ENCODE results near the gene SNX32.
"Not testable (repeated sequence)": the region's sequence is repeated elsewhere in the genome, so short reads cannot be mapped to it uniquely, and the experiment has no call there.

SNX32 gene

GRCh38 chr11:65886826-65887722, 53.3 kb downstream of the SNX32 start:
- Histone ChIP-seq H3K9ac (ENCODE audit: low read depth in 1 of 2, low read length in 2 of 2) (peak overlapping the region; percentile 73 to 82), H3K36me3 (ENCODE audit: control insufficient read depth in 1 of 2, insufficient read depth in 2 of 2, low read length in 2 of 2) (peaks cover 15 to 32% of the 10 kb centered on the region in 2 donors), H3K9me3 (ENCODE audit: control insufficient read depth in 1 of 2, low read length in 2 of 2) (no peaks in the 10 kb centered on the region), H3K4me1 (ENCODE audit: control insufficient read depth in 1 of 2, insufficient read depth in 2 of 2, low read length in 2 of 2) (peaks cover 45 to 56% of the 10 kb centered on the region in 2 donors), H3K27me3 (ENCODE audit: control insufficient read depth in 1 of 2, insufficient read depth in 2 of 2, low read length in 2 of 2) (peaks cover 0 to 3% of the 10 kb centered on the region in 2 donors), H3K4me3 (ENCODE audit: low read depth in 1 of 2, low read length in 2 of 2) (peak overlapping the region; percentile 81 to 85), H3K27ac (ENCODE audit: low read depth, low read length) (peak overlapping the region; percentile 91)

GRCh38 chr11:65887723-65888162, 54.0 kb downstream of the SNX32 start:
- Histone ChIP-seq H3K9ac (ENCODE audit: low read depth in 1 of 2, low read length in 2 of 2) (peak overlapping the region; percentile 73 to 82), H3K4me1 (ENCODE audit: control insufficient read depth in 1 of 2, insufficient read depth in 2 of 2, low read length in 2 of 2) (peaks cover 46 to 63% of the 10 kb centered on the region in 2 donors), H3K9me3 (ENCODE audit: control insufficient read depth in 1 of 2, low read length in 2 of 2) (no peaks in the 10 kb centered on the region), H3K27me3 (ENCODE audit: control insufficient read depth in 1 of 2, insufficient read depth in 2 of 2, low read length in 2 of 2) (peaks cover 0 to 3% of the 10 kb centered on the region in 2 donors), H3K4me3 (ENCODE audit: low read depth in 1 of 2, low read length in 2 of 2) (peak overlapping the region; percentile 81 to 85), H3K27ac (ENCODE audit: low read depth, low read length) (peak overlapping the region; percentile 91), H3K36me3 (ENCODE audit: control insufficient read depth in 1 of 2, insufficient read depth in 2 of 2, low read length in 2 of 2) (peaks cover 15 to 26% of the 10 kb centered on the region in 2 donors)

- Histone ChIP-seq H3K36me3 (ENCODE audit: control insufficient read depth in 1 of 2, insufficient read depth in 2 of 2, low read length in 2 of 2) (peaks cover 10 to 22% of the 10 kb centered on the region in 2 donors), H3K4me1 (ENCODE audit: control insufficient read depth in 1 of 2, insufficient read depth in 2 of 2, low read length in 2 of 2) (peaks cover 50 to 66% of the 10 kb centered on the region in 2 donors), H3K4me3 (ENCODE audit: low read depth in 1 of 2, low read length in 2 of 2) (peak within 1 kb of the TSS; percentile 81 to 85), H3K27ac (ENCODE audit: low read depth, low read length) (peak within 1 kb of the TSS; percentile 91), H3K9ac (ENCODE audit: low read depth in 1 of 2, low read length in 2 of 2) (peak within 1 kb of the TSS; percentile 73 to 90), H3K9me3 (ENCODE audit: control insufficient read depth in 1 of 2, low read length in 2 of 2) (no peaks in the 10 kb centered on the region), H3K27me3 (ENCODE audit: control insufficient read depth in 1 of 2, insufficient read depth in 2 of 2, low read length in 2 of 2) (peaks cover 0 to 3% of the 10 kb centered on the region in 2 donors)
These were observed 54.5 kb downstream of the SNX32 start, which contains the start of gene FIBP for GRCh38 chr11:65888163-65888814. FIBP (minus strand) TSS chr11:65888471; CDS start chr11:65888418, 53 bp downstream.

- Histone ChIP-seq H3K36me3 (ENCODE audit: control insufficient read depth in 1 of 2, insufficient read depth in 2 of 2, low read length in 2 of 2) (peaks cover 0 to 5% of the 10 kb centered on the region in 2 donors), H3K4me1 (ENCODE audit: control insufficient read depth in 1 of 2, insufficient read depth in 2 of 2, low read length in 2 of 2) (peaks cover 45 to 69% of the 10 kb centered on the region in 2 donors), H3K9me3 (ENCODE audit: control insufficient read depth in 1 of 2, low read length in 2 of 2) (no peaks in the 10 kb centered on the region), H3K4me3 (ENCODE audit: low read depth in 1 of 2, low read length in 2 of 2) (peak within 1 kb of the TSS; percentile 75 to 85), H3K27ac (ENCODE audit: low read depth, low read length) (peak within 1 kb of the TSS; percentile 83), H3K9ac (ENCODE audit: low read depth in 1 of 2, low read length in 2 of 2) (peak within 1 kb of the TSS; percentile 73 to 88), H3K27me3 (ENCODE audit: control insufficient read depth in 1 of 2, insufficient read depth in 2 of 2, low read length in 2 of 2) (peaks cover 0 to 3% of the 10 kb centered on the region in 2 donors)
These were observed 56.8 kb downstream of the SNX32 start, which contains the start of gene CCDC85B for GRCh38 chr11:65890324-65891218. CCDC85B (plus strand) TSS chr11:65890673; CDS start chr11:65890784, 111 bp downstream.

- Histone ChIP-seq H3K9me3 (ENCODE audit: control insufficient read depth in 1 of 2, low read length in 2 of 2) (no peaks in the 10 kb centered on the region), H3K36me3 (ENCODE audit: control insufficient read depth in 1 of 2, insufficient read depth in 2 of 2, low read length in 2 of 2) (peaks cover 0 to 3% of the 10 kb centered on the region in 2 donors), H3K4me3 (ENCODE audit: low read depth in 1 of 2, low read length in 2 of 2) (peak overlapping the region; percentile 71 to 75), H3K27me3 (ENCODE audit: control insufficient read depth in 1 of 2, insufficient read depth in 2 of 2, low read length in 2 of 2) (peaks cover 0 to 3% of the 10 kb centered on the region in 2 donors), H3K27ac (ENCODE audit: low read depth, low read length) (peak overlapping the region; percentile 83), H3K4me1 (ENCODE audit: control insufficient read depth in 1 of 2, insufficient read depth in 2 of 2, low read length in 2 of 2) (peaks cover 41 to 63% of the 10 kb centered on the region in 2 donors), H3K9ac (ENCODE audit: low read depth in 1 of 2, low read length in 2 of 2) (peak overlapping the region; percentile 73 to 88)
These were observed 57.7 kb downstream of the SNX32 start for GRCh38 chr11:65891219-65892136.

- not testable (repeated sequence) for H3K9me3 ChIP-seq (ENCODE audit: control insufficient read depth in 1 of 2, low read length in 2 of 2); H3K27me3 ChIP-seq (ENCODE audit: control insufficient read depth in 1 of 2, insufficient read depth in 2 of 2, low read length in 2 of 2); H3K36me3 ChIP-seq (ENCODE audit: control insufficient read depth in 1 of 2, insufficient read depth in 2 of 2, low read length in 2 of 2); H3K27ac ChIP-seq (ENCODE audit: low read depth, low read length)
- peak overlapping the region; percentile 71 to 75 for H3K4me3 ChIP-seq (ENCODE audit: low read depth in 1 of 2, low read length in 2 of 2)
- H3K4me1 ChIP-seq (ENCODE audit: control insufficient read depth in 1 of 2, insufficient read depth in 2 of 2, low read length in 2 of 2), result peaks cover 36 to 59% of the 10 kb centered on the region in 2 donors
- H3K9ac ChIP-seq (ENCODE audit: low read depth in 1 of 2, low read length in 2 of 2), result peak overlapping the region in 1 of 2 donors; percentile 88
These were observed 58.4 kb downstream of the SNX32 start for GRCh38 chr11:65892137-65892540.

GRCh38 chr11:65892661-65893317, 59.0 kb downstream of the SNX32 start:
- no peaks in the 10 kb centered on the region for H3K9me3 ChIP-seq (ENCODE audit: control insufficient read depth in 1 of 2, low read length in 2 of 2)
- H3K4me3 ChIP-seq (ENCODE audit: low read depth in 1 of 2, low read length in 2 of 2), result peak overlapping the region in 1 of 2 donors; percentile 28
- no peak overlapping the region for H3K9ac ChIP-seq (ENCODE audit: low read depth in 1 of 2, low read length in 2 of 2)
- peaks cover 30 to 53% of the 10 kb centered on the region in 2 donors for H3K4me1 ChIP-seq (ENCODE audit: control insufficient read depth in 1 of 2, insufficient read depth in 2 of 2, low read length in 2 of 2)
- H3K27ac ChIP-seq (ENCODE audit: low read depth, low read length), result no peak overlapping the region
- peaks cover 0 to 3% of the 10 kb centered on the region in 2 donors for H3K27me3 ChIP-seq (ENCODE audit: control insufficient read depth in 1 of 2, insufficient read depth in 2 of 2, low read length in 2 of 2)
- no peaks in the 10 kb centered on the region for H3K36me3 ChIP-seq (ENCODE audit: control insufficient read depth in 1 of 2, insufficient read depth in 2 of 2, low read length in 2 of 2)

GRCh38 chr11:65894034-65894591, 60.4 kb downstream of the SNX32 start:
- peaks cover 4 to 7% of the 10 kb centered on the region in 2 donors for H3K27me3 ChIP-seq (ENCODE audit: control insufficient read depth in 1 of 2, insufficient read depth in 2 of 2, low read length in 2 of 2)
- peak overlapping the region; percentile 52 to 53 for H3K4me3 ChIP-seq (ENCODE audit: low read depth in 1 of 2, low read length in 2 of 2)
- no peaks in the 10 kb centered on the region for H3K36me3 ChIP-seq (ENCODE audit: control insufficient read depth in 1 of 2, insufficient read depth in 2 of 2, low read length in 2 of 2)
- no peak overlapping the region for H3K27ac ChIP-seq (ENCODE audit: low read depth, low read length)
- no peaks in the 10 kb centered on the region for H3K9me3 ChIP-seq (ENCODE audit: control insufficient read depth in 1 of 2, low read length in 2 of 2)
- peak overlapping the region in 1 of 2 donors; percentile 60 for H3K9ac ChIP-seq (ENCODE audit: low read depth in 1 of 2, low read length in 2 of 2)
- peaks cover 29 to 43% of the 10 kb centered on the region in 2 donors for H3K4me1 ChIP-seq (ENCODE audit: control insufficient read depth in 1 of 2, insufficient read depth in 2 of 2, low read length in 2 of 2)

Data from duodenal mucosa (tissue), 2 donors.